Trophoblast cell (in vitro differentiated cells and primary cell): ENCODE measurements around the gene CCDC88A.
"Not testable (repeated sequence)": the region's sequence is repeated elsewhere in the genome, so short reads cannot be mapped to it uniquely, and the experiment has no call there.

Experiments
- DNase-seq, 2 donors: peaks; one replicate each; pipeline ENCODE4 v3.0.0-alpha.2; 2016
- H2AFZ ChIP-seq: 2 replicates; pipeline ENCODE4 v1.6.1; 2013; ENCODE audit warnings: low read length, moderate library complexity, mild to moderate bottlenecking; ENCODE audit not compliant: insufficient read depth, poor library complexity
- H2AK5ac ChIP-seq: 2 replicates; pipeline ENCODE4 v1.6.1; 2013; ENCODE audit warnings: mild to moderate bottlenecking, low read length
- H2BK120ac ChIP-seq: 2 replicates; pipeline ENCODE4 v1.6.1; 2013; ENCODE audit warnings: low read length, mild to moderate bottlenecking, moderate library complexity; ENCODE audit not compliant: insufficient read depth, poor library complexity
- H2BK12ac ChIP-seq: 2 replicates; pipeline ENCODE4 v1.6.1; 2013; ENCODE audit warnings: mild to moderate bottlenecking, low read length, moderate library complexity
- H2BK5ac ChIP-seq: 2 replicates; pipeline ENCODE4 v1.6.1; 2013; ENCODE audit warnings: low read length, low read depth, moderate library complexity, mild to moderate bottlenecking; ENCODE audit not compliant: poor library complexity
- H3K14ac ChIP-seq: 2 replicates; pipeline ENCODE4 v1.6.1; 2013; ENCODE audit warnings: mild to moderate bottlenecking, low read length
- H3K18ac ChIP-seq: 2 replicates; pipeline ENCODE4 v1.6.1; 2013; ENCODE audit warnings: mild to moderate bottlenecking, low read length
- H3K23ac ChIP-seq: 2 replicates; pipeline ENCODE4 v1.6.1; 2013; ENCODE audit warnings: low read length
- H3K27ac ChIP-seq: 2 replicates; pipeline ENCODE4 v1.5.1; 2013; ENCODE audit warnings: low read depth, mild to moderate bottlenecking, inconsistent platforms, low read length, moderate library complexity
- H3K27me3 ChIP-seq: 2 replicates; pipeline ENCODE4 v1.6.1; 2013; ENCODE audit warnings: inconsistent platforms, mild to moderate bottlenecking, low read length, moderate library complexity; ENCODE audit not compliant: insufficient read depth
- H3K36me3 ChIP-seq, 2 experiments: 1 replicate in 1 of 2; 2 replicates in 1 of 2; pipeline ENCODE4 v1.6.1; 2013; ENCODE audit warnings: low read length in 2 of 2, mild to moderate bottlenecking in 2 of 2, moderate library complexity in 1 of 2; ENCODE audit not compliant: insufficient read depth in 2 of 2, control insufficient read depth in 1 of 2
- H3K4ac ChIP-seq: 2 replicates; pipeline ENCODE4 v1.6.1; 2013; ENCODE audit warnings: low read depth, mild to moderate bottlenecking, low read length, moderate library complexity
- H3K4me1 ChIP-seq, 2 experiments: 1 replicate in 1 of 2; 2 replicates in 1 of 2; pipeline ENCODE4 v1.6.1; 2013; ENCODE audit warnings: low read length in 2 of 2, mild to moderate bottlenecking in 2 of 2, moderate library complexity in 1 of 2; ENCODE audit not compliant: insufficient read depth in 2 of 2, control insufficient read depth in 1 of 2
- H3K4me2 ChIP-seq: 2 replicates; pipeline ENCODE4 v1.6.1; 2013; ENCODE audit warnings: inconsistent platforms, mild to moderate bottlenecking, low read length, moderate library complexity
- H3K4me3 ChIP-seq: 2 replicates; pipeline ENCODE4 v1.5.1; 2013; ENCODE audit warnings: mild to moderate bottlenecking, low read depth, low read length, inconsistent platforms
- H3K79me1 ChIP-seq: one replicate; pipeline ENCODE4 v1.6.1; 2013; ENCODE audit warnings: low read length
- H3K79me2 ChIP-seq: 2 replicates; pipeline ENCODE4 v1.6.1; 2013; ENCODE audit warnings: low read length, mild to moderate bottlenecking; ENCODE audit not compliant: control insufficient read depth, insufficient read depth, poor library complexity
- H3K9ac ChIP-seq: 2 replicates; pipeline ENCODE4 v1.6.1; 2013; ENCODE audit warnings: mild to moderate bottlenecking, low read length
- H3K9me3 ChIP-seq: 2 replicates; pipeline ENCODE4 v1.6.1; 2013; ENCODE audit warnings: low read depth, mild to moderate bottlenecking, control low read depth, inconsistent platforms, low read length; ENCODE audit not compliant: insufficient read depth
- H4K12ac ChIP-seq: 2 replicates; pipeline ENCODE4 v1.6.1; 2013; ENCODE audit warnings: low read depth, mild to moderate bottlenecking, low read length, moderate library complexity
- H4K8ac ChIP-seq: 2 replicates; pipeline ENCODE4 v1.6.1; 2013; ENCODE audit warnings: low read depth, mild to moderate bottlenecking, low read length, moderate library complexity
- H4K91ac ChIP-seq: one replicate; pipeline ENCODE4 v1.6.1; 2013; ENCODE audit warnings: low read depth, mild to moderate bottlenecking, low read length, moderate library complexity
- WGBS: extraction: QIAGEN DNeasy Blood & Tissue Kit; methylation state at CpG from one replicate; pipeline ENCODE4 v1.1.7; 2013; ENCODE audit warnings: missing lambda C conversion rate; ENCODE audit not compliant: insufficient read length, insufficient coverage; ENCODE audit errors: extremely low coverage; 5-methylcytosine and 5-hydroxymethylcytosine counted together

CCDC88A gene

DNA sequence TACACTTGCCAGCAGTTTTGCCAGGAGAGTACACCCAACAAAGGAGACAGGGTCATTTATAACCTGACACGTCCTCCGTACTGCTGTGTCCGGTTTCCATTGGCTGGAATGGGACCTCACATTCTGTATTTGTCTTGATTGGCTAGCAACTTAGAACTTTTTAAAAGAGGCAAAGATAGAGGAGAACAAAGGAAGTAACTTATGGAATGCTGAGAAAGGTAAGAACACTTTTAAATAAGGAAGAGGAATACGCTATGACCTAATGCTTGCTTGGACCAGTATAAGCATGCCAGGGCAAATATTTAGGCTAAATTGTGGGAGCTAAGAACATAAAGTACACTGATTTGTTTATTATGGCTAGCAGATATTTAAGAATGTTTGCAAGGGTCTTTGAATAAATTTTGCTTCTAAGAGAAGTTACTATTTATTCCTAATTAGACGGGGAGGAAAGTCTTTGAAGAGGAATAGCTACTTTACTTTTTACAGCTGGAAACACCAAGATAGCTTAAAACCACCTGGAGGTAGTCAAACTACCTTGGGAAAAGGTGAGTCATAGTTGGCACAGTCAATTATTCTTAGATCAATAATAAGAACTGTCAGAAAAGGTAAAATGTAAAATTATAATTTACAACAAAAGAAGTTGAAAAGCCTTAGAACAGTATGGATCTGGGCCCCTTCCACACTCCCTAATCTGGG is 138.7 kb downstream of the CCDC88A start:
- H3K4ac ChIP-seq, H3K36me3 ChIP-seq, DNase-seq, H3K4me3 ChIP-seq, H4K91ac ChIP-seq, H2AK5ac ChIP-seq, H2BK12ac ChIP-seq, H3K27ac ChIP-seq, H3K27me3 ChIP-seq, H3K9ac ChIP-seq, H3K4me1 ChIP-seq, H2BK120ac ChIP-seq, H3K9me3 ChIP-seq, H2BK5ac ChIP-seq, H2AFZ ChIP-seq, H3K79me1 ChIP-seq, H3K23ac ChIP-seq, H4K8ac ChIP-seq, H3K79me2 ChIP-seq, H4K12ac ChIP-seq, H3K18ac ChIP-seq, H3K14ac ChIP-seq, H3K4me2 ChIP-seq: not testable (repeated sequence)
- no CpG with 5 or more reads among the region's 5 CpGs for WGBS

DNA sequence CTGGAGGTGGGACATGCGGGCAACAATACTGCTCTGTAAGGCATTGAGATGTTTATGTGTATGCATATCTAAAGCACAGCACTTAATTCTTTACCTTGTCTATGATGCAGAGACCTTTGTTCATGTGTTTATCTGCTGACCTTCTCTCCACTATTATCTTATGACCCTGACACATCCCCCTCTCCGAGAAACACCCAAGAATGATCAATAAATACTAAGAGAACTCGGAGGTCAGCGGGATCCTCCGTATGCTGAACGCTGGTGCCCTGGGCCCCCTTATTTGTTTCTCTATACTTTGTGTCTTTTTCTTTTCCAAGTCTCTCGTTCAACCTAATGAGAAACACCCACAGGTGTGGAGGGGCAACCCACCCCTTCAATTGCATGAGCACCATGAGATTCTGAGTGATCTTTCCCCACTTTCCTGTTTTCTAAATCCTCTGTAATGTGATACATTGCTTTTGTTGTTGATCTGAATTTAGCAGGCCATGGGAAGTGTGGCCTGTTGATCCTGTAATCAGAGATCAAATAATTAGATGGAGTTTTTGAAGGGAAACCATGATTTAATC is 139.7 kb downstream of the CCDC88A start:
- H4K91ac ChIP-seq, H2BK120ac ChIP-seq, H2AK5ac ChIP-seq, H3K27me3 ChIP-seq, H3K9ac ChIP-seq, H3K36me3 ChIP-seq, H3K23ac ChIP-seq, H3K79me1 ChIP-seq, H3K4me3 ChIP-seq, H3K79me2 ChIP-seq, H2BK5ac ChIP-seq, H3K14ac ChIP-seq, H3K4ac ChIP-seq, H3K4me1 ChIP-seq, DNase-seq, H2BK12ac ChIP-seq, H2AFZ ChIP-seq, H3K18ac ChIP-seq, H3K27ac ChIP-seq, H3K9me3 ChIP-seq, H3K4me2 ChIP-seq: not testable (repeated sequence)
- no CpG with 5 or more reads among the region's 7 CpGs for WGBS
- peak overlapping the region; percentile 54 for H4K12ac ChIP-seq
- peak overlapping the region; percentile 28 for H4K8ac ChIP-seq

DNA sequence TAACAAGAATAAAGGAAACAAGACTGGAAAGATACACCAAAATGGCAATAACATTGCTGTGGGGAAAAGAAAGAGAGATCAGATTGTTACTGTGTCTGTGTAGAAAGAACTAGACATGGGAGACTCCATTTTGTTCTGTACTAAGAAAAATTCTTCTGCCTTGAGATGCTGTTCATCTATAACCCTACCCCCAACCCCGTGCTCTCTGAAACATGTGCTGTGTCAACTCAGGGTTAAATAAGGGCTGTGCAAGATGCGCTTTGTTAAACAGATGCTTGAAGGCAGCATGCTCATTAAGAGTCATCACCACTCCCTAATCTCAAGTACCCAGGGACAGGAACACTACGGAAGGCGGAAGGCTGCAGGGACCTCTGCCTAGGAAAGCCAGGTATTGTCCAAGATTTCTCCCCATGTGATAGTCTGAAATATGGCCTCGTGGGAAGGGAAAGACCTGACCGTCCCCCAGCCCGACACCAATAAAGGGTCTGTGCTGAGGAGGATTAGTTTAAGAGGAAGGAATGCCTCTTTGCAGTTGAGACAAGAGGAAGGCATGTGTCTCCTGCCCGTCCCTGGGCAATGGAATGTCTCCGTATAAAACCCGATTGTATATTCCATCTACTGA is 140.3 kb downstream of the CCDC88A start:
- not testable (repeated sequence) for H4K8ac ChIP-seq, H3K79me1 ChIP-seq, H2BK12ac ChIP-seq, H2BK5ac ChIP-seq, H2AFZ ChIP-seq, H3K4me3 ChIP-seq, H3K14ac ChIP-seq, H3K18ac ChIP-seq, H2AK5ac ChIP-seq, H3K79me2 ChIP-seq, H3K27ac ChIP-seq, H3K23ac ChIP-seq, H4K12ac ChIP-seq, H3K4me1 ChIP-seq, H3K9me3 ChIP-seq, H3K36me3 ChIP-seq, H3K4ac ChIP-seq, H3K9ac ChIP-seq, H4K91ac ChIP-seq, H3K4me2 ChIP-seq, H3K27me3 ChIP-seq, H2BK120ac ChIP-seq
- no CpG with 5 or more reads among the region's 10 CpGs for WGBS
- peak; percentile 12 to 30 for DNase-seq

DNA sequence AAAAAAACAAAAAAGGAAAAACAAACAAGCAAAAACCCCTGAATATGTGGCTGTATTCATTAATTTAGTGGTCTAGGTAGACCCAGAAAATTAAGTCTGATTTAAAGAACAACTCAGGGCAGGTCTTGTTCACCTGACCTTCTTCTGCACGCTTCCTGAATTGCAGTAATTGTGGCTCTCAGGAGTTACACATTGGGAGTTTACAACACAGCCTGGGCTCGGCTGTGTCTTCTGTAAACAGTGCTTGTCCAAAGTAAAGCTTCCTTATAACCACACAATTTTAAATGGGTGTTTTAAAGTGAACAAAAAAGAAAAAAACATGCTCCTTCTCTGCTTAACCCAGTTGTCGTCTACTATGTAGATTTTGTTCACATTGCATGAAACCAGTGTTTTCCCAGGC is 142.3 kb downstream of the CCDC88A start:
- no peak overlapping the region for H4K8ac ChIP-seq
- no CpG with 5 or more reads among the region's 3 CpGs for WGBS
- H2BK5ac ChIP-seq: no peak overlapping the region

More for the DNA sequence above, 142.3 kb downstream of the CCDC88A start:
- H3K36me3 ChIP-seq: no peaks in the 10 kb centered on the region
- H2AK5ac ChIP-seq: no peak overlapping the region
- H3K9me3 ChIP-seq: no peaks in the 10 kb centered on the region
- H3K4me2 ChIP-seq: no peak overlapping the region
- no peak overlapping the region for H2BK120ac ChIP-seq
- H3K4ac ChIP-seq: no peak overlapping the region
- H4K12ac ChIP-seq: no peak overlapping the region
- H4K91ac ChIP-seq: no peak overlapping the region
- no peak overlapping the region for H3K4me3 ChIP-seq
- peaks cover 8% of the 10 kb centered on the region for H3K79me1 ChIP-seq
- H3K18ac ChIP-seq: no peak overlapping the region
- DNase-seq: no peak
- peaks cover 0 to 4% of the 10 kb centered on the region in 2 experiments for H3K4me1 ChIP-seq
- H2AFZ ChIP-seq: no peak overlapping the region
- H3K27me3 ChIP-seq: no peaks in the 10 kb centered on the region
- no peak overlapping the region for H3K9ac ChIP-seq
- no peak overlapping the region for H3K23ac ChIP-seq
- H3K14ac ChIP-seq: no peak overlapping the region
- no peak overlapping the region for H2BK12ac ChIP-seq
- H3K27ac ChIP-seq: no peak overlapping the region
- H3K79me2 ChIP-seq: no peaks in the 10 kb centered on the region
